Fibroblast of villous mesenchyme (primary cell): ENCODE measurements around the gene THEM4. TPM values are rescaled to one million over a fixed set of nuclear protein-coding genes. Genes with fewer than 3 reads are reported as not detected.
"Not testable (repeated sequence)": the region's sequence is repeated elsewhere in the genome, so short reads cannot be mapped to it uniquely, and the experiment has no call there.

Experiments used
- DNase-seq: peaks from one replicate; pipeline ENCODE4 v3.0.0-alpha.2; 2010; ENCODE audit warnings: low read depth
- H3K4me3 ChIP-seq: 2 replicates; pipeline ENCODE4 v1.5.1; 2011; ENCODE audit warnings: low read depth, mild to moderate bottlenecking, low read length
- total RNA-seq: library from RNA; depleted of rRNA; stranded (reverse); fragments of >200 nt; gene quantifications from 2 replicates; pipeline ENCODE4 v1.2.3, GENCODE V29; 2012
- TF ChIP-seq, protein P1 (sequence below): IDR thresholded peaks from 2 replicates; pipeline ENCODE4 v1.5.1; 2012; ENCODE audit warnings: low read depth, mild to moderate bottlenecking, low read length; ENCODE audit not compliant: insufficient read depth

THEM4 gene
- total RNA-seq, 1 donor, result 9.1 TPM

DNA sequence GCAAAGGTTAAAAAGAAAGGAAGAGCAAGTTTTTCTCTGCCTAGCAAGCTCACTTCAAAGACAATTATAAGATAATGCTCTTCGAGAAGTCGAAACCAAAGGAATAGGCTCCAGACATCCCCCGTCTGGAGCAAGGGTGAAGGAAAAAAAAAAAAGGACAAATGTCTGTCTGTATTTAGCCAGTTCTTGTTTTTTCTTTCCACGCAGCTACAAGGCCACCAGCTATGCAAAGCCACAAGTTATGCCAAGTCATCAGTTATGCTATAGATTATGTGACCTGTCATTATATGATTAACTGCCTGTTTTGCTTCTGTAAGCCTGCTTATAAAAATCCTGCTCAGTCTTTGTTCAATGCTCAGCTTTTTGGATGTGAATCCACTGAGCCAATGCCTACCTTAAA is 53.4 kb downstream of the THEM4 start:
- TF ChIP-seq, protein P1, sequence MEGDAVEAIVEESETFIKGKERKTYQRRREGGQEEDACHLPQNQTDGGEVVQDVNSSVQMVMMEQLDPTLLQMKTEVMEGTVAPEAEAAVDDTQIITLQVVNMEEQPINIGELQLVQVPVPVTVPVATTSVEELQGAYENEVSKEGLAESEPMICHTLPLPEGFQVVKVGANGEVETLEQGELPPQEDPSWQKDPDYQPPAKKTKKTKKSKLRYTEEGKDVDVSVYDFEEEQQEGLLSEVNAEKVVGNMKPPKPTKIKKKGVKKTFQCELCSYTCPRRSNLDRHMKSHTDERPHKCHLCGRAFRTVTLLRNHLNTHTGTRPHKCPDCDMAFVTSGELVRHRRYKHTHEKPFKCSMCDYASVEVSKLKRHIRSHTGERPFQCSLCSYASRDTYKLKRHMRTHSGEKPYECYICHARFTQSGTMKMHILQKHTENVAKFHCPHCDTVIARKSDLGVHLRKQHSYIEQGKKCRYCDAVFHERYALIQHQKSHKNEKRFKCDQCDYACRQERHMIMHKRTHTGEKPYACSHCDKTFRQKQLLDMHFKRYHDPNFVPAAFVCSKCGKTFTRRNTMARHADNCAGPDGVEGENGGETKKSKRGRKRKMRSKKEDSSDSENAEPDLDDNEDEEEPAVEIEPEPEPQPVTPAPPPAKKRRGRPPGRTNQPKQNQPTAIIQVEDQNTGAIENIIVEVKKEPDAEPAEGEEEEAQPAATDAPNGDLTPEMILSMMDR, result no peak
- DNase-seq, result no peak
- H3K4me3 ChIP-seq, result no peak overlapping the region

DNA sequence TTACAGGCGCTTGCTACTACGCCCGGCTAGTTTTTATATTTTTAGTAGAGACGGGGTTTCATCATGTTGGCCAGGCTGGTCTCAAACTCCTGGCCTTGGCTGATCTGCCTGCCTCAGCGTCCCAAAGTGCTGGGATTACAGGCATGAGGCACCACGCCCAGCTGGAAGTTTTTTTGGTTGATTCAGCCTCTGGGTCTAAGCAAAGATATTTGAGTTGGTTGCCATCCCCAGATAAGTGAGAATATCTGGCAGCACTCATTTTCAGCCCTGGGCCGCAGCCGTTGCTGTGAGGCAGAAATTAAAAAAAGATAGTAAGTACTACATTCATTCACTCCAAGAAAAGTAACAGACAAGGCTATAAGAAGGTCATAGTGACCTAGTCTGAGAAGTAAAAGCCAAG is 53.8 kb downstream of the THEM4 start:
- not testable (repeated sequence) for H3K4me3 ChIP-seq, DNase-seq

DNA sequence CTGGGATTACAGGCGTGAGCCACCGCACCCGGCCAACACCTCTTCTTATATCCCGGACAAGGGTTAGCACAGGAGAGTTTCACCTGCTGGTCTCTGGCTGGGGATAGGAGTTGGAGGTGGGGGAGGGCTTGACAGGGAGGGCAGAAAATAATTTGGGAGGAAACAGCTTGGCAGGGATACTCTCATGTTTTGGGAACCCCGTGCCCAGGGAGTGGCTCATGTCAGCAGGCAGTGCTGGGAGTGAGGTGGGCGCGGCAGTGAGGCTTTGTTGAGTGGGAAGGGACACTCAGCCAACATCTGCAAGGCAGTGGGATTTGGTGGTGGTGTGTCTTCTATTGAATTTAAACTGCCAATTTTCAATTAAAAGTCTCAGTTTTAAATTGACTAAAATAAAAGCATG is 54.7 kb downstream of the THEM4 start:
- no peak overlapping the region for H3K4me3 ChIP-seq
- TF ChIP-seq, protein P1, result no peak
- DNase-seq, result no peak

DNA sequence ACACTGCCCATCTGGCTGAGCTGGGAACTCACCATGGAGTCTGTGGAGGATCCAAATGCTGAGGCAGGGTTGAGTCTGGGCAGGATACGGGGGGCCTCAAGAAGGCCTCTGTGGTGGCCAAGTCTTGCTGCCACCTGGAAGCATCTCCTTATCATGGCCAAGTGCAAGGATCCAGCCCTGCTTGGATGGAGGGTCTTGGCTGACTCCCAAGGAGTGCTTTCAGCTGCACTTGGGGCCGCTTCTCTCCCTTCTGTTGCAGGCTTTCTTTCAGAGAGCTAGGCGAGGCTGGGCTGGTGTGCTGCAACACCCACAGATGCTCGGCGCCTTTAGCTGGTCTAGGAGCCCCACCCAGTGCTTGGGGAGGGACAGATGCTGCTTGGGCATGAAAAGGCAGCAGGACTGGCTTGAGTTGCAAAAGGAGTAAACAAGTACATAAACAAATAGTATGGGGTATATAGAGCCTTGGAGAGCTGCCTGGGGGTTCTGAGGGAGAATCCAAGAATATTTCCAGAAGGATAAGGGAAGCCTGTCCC is 55.8 kb downstream of the THEM4 start, which contains the start of gene THEM5:
TSS of gene THEM5 (minus strand) at position 302 of the 533 bp plus-strand sequence. CDS start at position 155, 147 bp downstream.
- H3K4me3 ChIP-seq, result no peak within 1 kb of the TSS
- TF ChIP-seq, protein P1, result no peak
- DNase-seq, result no peak

DNA sequence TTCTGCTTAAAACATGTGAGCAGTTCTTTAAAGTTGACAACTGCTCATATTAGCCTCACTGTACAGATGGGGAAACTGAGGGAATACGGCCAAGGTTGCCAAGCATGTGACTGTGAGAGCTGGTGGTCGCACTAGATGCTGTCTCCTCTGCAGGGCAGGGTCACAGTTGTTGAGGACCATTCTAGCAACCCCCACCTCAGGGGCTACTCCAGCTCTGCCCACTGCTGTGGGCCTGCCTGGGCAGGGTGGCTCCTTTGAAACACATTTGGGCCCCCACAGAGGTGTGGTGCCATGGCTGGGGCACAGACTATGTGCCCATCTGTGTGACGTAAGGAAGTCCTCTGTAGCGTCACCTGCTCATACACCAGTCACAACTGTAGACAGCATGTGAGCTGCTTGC is 56.6 kb downstream of the THEM4 start:
- TF ChIP-seq, protein P1, result no peak
- H3K4me3 ChIP-seq, result no peak overlapping the region
- DNase-seq, result no peak

DNA sequence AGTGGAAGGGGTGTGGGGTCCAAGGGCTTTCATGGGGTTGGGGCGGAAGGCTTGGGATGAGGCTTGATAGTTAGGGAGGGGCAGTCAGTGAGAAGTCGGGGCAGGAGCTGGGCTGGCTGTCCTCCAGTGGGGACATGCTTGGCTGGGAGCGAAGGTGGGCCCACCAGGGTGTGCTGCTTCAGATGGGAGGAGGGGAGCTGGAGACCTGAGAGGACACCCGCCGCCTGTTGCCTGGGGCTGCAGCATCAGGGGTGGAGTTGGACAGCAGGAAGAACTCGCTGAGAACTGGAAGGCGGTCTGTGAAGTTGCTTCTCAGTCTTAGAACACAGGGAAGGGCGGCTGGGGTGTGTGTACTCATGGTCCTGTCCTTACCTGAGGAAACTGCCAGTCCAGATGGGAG is 57.4 kb downstream of the THEM4 start:
- no peak for DNase-seq
- TF ChIP-seq, protein P1, result no peak
- no peak overlapping the region for H3K4me3 ChIP-seq

DNA sequence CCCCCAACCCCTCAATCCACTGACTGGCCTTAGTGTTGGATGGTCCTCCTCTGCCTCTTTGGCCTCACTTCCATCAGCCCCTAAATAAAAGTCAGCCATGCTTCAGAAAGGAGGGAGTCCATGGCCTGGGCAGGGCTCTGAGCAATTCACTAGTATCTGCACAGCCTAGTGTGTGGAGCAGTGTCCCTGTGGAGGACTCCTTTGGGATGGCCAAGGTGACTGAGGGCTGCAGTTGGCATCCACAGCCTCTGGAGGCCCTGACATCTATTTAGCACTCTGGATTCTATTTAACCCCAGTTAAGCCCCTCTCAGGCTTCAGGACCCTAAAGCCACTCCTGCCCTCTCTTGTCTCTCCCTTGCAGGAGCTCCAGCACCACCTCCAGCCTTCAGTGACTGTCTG is 59.4 kb downstream of the THEM4 start:
- TF ChIP-seq, protein P1, result no peak
- DNase-seq, result no peak
- H3K4me3 ChIP-seq, result no peak overlapping the region
